GM12801 (cell line): ENCODE data around the gene ATP2A1.

ENCODE experiments used
- TF ChIP-seq, protein P1 (sequence below): IDR thresholded peaks from one replicate; pipeline ENCODE4 v1.5.1; 2011; ENCODE audit warnings: control low read depth; ENCODE audit not compliant: insufficient read length; ENCODE audit errors: extremely low read depth

The ATP2A1 gene

DNA sequence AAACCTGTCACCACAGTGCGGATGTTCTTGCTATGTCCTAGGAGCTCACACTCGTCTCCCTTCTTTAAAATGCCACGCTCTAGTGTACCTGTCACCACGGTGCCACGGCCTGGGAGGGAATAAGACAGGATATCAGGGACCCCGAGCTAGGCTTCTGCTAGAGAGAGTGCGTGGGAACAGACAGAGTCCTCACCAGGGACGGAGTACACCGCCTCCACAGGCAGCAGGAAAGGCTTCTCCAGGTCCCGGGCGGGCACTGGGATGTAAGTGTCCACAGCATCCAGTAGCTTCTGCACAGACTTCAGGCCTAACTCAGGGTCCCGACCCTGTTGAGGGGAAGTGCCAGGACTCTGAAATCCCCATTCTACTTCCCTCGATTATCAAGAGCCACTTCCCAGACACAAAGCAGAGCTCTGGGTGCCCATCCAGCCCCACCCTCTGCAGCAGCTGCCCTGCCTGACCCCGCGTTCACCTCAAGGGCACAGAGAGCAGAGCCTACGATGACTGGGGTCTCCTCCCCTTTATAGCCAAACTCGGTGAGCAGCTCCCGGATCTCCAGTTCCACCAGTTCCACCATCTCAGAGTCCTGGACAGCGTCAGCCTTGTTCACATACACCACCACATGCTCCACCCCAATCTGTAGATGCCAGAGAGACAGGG lies 33.9 kb upstream of the ATP2A1 start:
- TF ChIP-seq, protein P1, sequence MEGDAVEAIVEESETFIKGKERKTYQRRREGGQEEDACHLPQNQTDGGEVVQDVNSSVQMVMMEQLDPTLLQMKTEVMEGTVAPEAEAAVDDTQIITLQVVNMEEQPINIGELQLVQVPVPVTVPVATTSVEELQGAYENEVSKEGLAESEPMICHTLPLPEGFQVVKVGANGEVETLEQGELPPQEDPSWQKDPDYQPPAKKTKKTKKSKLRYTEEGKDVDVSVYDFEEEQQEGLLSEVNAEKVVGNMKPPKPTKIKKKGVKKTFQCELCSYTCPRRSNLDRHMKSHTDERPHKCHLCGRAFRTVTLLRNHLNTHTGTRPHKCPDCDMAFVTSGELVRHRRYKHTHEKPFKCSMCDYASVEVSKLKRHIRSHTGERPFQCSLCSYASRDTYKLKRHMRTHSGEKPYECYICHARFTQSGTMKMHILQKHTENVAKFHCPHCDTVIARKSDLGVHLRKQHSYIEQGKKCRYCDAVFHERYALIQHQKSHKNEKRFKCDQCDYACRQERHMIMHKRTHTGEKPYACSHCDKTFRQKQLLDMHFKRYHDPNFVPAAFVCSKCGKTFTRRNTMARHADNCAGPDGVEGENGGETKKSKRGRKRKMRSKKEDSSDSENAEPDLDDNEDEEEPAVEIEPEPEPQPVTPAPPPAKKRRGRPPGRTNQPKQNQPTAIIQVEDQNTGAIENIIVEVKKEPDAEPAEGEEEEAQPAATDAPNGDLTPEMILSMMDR, result no peak

DNA sequence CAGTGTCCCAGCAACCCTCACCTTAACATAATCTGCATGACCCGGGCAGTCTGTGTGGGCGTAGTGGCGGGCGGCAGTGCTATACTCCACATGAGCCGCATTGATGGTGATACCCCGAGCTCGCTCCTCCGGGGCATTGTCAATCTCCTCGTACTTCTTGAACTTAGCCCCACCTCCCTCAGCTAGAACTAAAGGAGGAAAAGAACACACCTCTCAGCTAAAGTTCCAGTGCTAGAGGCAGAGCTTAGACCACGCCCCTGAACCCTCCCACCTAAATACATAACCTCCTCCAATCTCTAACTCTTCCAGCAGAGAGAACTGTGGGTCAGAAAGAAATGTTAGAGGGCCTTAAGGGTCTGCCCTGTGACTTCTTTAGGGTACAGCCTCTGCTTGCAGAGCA lies 33.0 kb upstream of the ATP2A1 start:
- TF ChIP-seq, protein P1, result no peak

DNA sequence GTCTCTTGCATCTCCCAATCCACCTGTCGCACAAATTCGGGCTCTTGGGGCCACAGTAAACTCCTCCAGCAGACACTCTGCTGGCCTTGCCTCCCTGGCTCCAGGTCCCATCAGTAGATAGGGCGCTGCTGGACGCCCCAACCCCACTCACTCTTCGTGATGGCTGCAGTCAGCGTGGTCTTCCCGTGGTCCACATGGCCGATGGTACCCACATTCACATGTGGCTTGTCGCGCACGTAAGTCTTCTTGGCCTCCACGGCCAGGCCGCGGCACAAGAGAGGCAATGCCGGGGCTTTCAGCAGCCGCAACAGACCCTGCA lies 32.6 kb upstream of the ATP2A1 start:
- TF ChIP-seq, protein P1, result no peak

DNA sequence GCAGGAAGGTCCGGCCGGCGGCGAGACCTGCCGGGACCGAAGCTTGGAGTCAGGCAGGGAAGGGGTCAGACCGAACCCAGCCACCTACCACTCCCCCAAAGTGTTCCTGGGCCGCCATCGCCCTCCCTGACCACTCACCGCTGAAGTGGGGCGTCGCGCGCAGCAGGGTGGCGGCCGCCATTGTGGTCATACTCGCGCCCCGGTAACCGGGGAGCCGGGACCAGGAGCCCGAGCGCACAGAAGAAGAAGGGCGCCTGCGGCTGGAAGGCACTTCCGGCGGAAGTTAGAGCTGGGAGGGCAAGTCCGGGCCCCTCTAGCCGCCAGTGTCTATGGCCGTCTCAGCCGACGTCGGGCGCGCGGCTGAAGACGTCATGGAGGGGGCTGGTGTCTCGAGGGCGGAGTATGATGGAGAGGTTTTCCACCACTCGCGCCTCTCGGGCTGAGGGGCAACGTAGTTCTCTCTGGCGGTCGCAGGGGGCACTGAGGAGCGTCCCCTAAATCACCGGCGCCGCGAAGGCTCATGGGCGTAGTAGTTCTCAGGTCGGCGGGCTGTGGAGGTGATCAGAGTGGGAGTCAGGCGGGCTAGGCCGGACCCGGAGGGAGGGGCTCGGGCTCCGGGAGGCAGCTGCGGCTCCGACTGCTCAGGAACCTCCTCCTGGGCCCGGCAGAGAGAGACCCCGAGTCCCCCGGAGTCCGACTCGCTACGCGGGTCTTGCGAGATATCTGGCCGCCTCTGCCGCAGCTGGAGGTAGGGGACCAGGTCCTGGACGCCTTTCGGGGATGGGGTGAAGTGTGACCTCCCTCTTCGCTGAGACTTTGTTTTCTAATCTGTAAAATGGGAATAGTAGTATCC lies 32.0 kb upstream of the ATP2A1 start, which contains the start of gene TUFM:
Gene TUFM (minus strand): TSS at position 269 of the 853 bp plus-strand sequence. CDS start 79 bp downstream, at position 190.
- TF ChIP-seq, protein P1, result no peak

DNA sequence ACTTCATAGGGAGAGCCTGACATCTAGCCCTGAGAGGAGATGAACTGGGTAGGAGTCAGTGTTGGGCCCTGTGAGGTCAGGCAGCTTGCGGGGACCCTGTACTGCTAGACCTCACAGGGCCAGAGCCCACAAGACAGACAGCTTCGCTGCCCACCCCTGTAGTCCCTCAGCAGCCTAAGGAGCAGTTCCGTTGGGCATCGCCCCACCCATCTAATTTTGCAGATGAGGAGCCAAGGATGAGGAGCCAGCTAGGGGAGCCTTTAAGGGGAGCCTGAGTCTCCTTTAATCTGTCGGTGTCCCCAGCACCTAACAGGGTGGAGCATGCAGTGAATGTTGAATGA lies 31.4 kb upstream of the ATP2A1 start:
- TF ChIP-seq, protein P1, result no peak

DNA sequence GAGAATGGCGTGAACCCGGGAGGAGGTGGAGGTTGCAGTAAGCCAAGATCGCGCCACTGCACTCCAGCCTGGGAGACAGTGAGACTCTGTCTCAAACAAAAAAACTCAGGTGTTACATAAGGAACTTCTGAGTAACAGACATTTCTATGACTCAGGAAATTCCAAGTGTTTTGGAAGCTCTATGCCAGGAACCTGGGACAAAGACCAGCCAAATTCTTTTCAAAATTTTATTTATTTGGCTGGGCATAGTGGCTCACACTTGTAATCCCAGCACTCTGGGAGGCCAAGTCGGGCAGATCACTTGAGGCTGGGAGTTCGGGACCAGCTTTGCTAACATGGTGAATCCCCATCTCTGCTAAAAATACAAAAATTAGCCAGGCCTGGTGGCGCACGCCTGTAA lies 19.9 kb upstream of the ATP2A1 start:
- TF ChIP-seq, protein P1, result no peak

DNA sequence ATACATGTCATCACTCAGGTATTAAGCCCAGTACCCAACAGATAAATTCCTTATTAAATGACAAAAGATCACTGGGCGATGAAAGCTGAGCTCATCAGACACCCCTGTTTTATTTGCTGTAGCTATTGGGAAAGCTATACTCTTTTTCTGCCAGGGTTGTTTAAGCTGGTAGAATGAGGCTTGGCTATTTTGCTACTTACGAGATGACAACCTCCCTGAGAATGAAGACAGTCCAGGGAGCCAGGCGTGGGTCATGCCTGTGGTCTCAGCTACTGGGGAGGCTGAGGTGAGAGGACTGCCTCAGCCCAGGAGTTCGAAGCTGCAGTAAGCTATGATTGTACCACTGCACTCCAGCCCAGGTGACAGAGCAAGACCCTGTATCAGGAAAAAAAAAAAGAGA lies 19.0 kb upstream of the ATP2A1 start:
- TF ChIP-seq, protein P1, result no peak
